HT1080 (cell line): Measurements from ENCODE around the gene RPL39. TPM values are rescaled to one million over a fixed set of nuclear protein-coding genes. Genes with fewer than 3 reads are reported as not detected.

Experiments used
- small RNA-seq: library from RNA; depleted of rRNA; stranded (forward); fragments of <200 nt; gene quantifications from one replicate; pipeline ENCODE3, GENCODE V24; 2014
- total RNA-seq: library from RNA; depleted of rRNA; stranded (reverse); fragments of >200 nt; shearing (Covaris generic); gene quantifications from 2 replicates; pipeline ENCODE4 v1.2.3, GENCODE V29; 2014; rRNA removed

The RPL39 gene
- total RNA-seq, 1 experiment from 2014 or later, result 1,022 TPM

Small RNAs within 50 kb of the gene (small RNA-seq; reads per million reads assigned to genes)
- not detected for gene SNORA69

Other genes with a start within 250 kb of the RPL39 start
- 45.4 and 50.0 TPM in 2 replicates for gene STEEP1, start 226.2 kb downstream of the RPL39 start, total RNA-seq
- 29.7 and 50.3 TPM in 2 replicates for gene UBE2A, start 217.1 kb downstream of the RPL39 start, total RNA-seq
- 7.7 and 9.6 TPM in 2 replicates for gene NKRF, start 185.2 kb downstream of the RPL39 start, total RNA-seq
- gene SEPTIN6, start 98.5 kb downstream of the RPL39 start, total RNA-seq, result 13.6 and 19.3 TPM in 2 replicates
- gene SOWAHD, start 33.0 kb downstream of the RPL39 start, total RNA-seq, result 0.05 and 0.13 TPM in 2 replicates
- gene UPF3B, start 61.3 kb upstream of the RPL39 start, total RNA-seq, result 4.1 and 4.5 TPM in 2 replicates
- gene RNF113A, start 80.1 kb upstream of the RPL39 start, total RNA-seq, result 21.5 and 27.3 TPM in 2 replicates
- gene NDUFA1, start 80.2 kb upstream of the RPL39 start, total RNA-seq, result 45.8 and 102 TPM in 2 replicates
- not detected in 2 replicates for gene AKAP14, start 104.3 kb upstream of the RPL39 start, total RNA-seq
- 2.7 and 4.4 TPM in 2 replicates for gene NKAP, start 152.1 kb upstream of the RPL39 start, total RNA-seq